Right atrium auricular region (tissue), 2 donors: ENCODE measurements around the gene OTUD4. TPM values are rescaled to one million over a fixed set of nuclear protein-coding genes. Genes with fewer than 3 reads are reported as not detected.
"Not testable (repeated sequence)": the region's sequence is repeated elsewhere in the genome, so short reads cannot be mapped to it uniquely, and the experiment has no call there.

ENCODE experiments used
- DNase-seq: peaks from one replicate; pipeline ENCODE4 v3.0.0-alpha.2; 2019; ENCODE audit warnings: low spot score
- H3K27ac ChIP-seq, 2 donors: fragments of 200-600 bp; sonication (generic); 1 replicate in 1 of 2; 2 replicates in 1 of 2; pipeline ENCODE4 v1.5.1; 2016 to 2019
- H3K27me3 ChIP-seq, 2 donors: fragments of 200-600 bp; sonication (generic); one replicate each; pipeline versions ENCODE4 v1.5.1 to v1.6.0; 2017 to 2019
- H3K36me3 ChIP-seq: fragments of 200-600 bp; sonication (generic); one replicate; pipeline ENCODE4 v1.5.1; 2016
- H3K4me1 ChIP-seq, 2 donors: fragments of 200-600 bp; sonication (generic); one replicate each; pipeline versions ENCODE4 v1.5.1 to v1.6.0; 2017 to 2019
- H3K4me3 ChIP-seq, 2 donors: fragments of 200-600 bp; sonication (generic); 1 replicate in 1 of 2; 2 replicates in 1 of 2; pipeline ENCODE4 v1.5.1; 2017 to 2019; ENCODE audit warnings: mild to moderate bottlenecking in 1 of 2, moderate library complexity in 1 of 2
- H3K9me3 ChIP-seq, 2 donors: fragments of 200-600 bp; sonication (generic); one replicate each; pipeline ENCODE4 v1.5.1; 2019
- total RNA-seq, 2 donors: library from RNA; depleted of rRNA; stranded (reverse); fragments of >200 nt; gene quantifications; one replicate each; pipeline ENCODE4 v1.1.0, GENCODE V29; 2016
- TF ChIP-seq, protein P1 (sequence below), 2 donors: fragments of 200-600 bp; sonication (generic); IDR thresholded peaks; one replicate each; pipeline ENCODE4 v1.5.1; 2019; ENCODE audit warnings: antibody characterized with exemption in 2 of 2

OTUD4 gene
- total RNA-seq, 2 donors from 2014 or later, result 20.6 to 23.7 TPM

DNA sequence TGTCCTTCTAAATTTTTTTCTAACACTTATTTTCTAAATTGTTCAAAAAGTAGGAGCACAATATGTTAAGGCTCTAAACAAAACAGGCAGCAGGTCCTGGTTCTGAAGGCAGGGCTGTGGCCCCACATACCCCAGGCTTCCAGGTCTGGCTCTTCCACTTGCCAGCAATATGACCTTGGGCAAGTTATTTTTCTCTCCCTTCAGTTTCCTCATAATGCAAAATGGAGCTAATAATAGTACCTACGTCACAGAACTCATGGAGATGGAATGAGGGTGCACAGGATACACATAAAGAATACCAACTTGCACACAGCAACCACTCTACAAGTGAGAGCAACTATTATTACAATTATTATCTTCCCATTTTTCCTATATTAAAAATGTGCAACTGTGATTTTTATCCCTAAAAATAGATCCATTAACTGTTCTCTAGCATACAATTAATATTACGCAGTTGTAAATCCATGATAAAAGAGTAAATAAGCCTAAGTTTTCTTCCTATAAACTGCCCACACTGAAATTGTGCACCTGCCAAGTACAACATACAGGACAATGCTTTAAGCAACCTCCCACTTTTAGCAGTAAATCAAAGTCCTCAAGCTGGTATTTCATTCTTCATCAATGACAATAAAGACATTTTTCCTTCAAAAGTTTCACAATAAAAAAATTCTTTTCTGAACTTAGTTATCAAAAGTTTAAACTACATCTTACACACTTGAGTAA, 27.0 kb downstream of the OTUD4 start:
- no peak overlapping the region for H3K4me3 ChIP-seq
- peak overlapping the region; percentile 24 to 50 for H3K27ac ChIP-seq
- DNase-seq, result no peak
- TF ChIP-seq, protein P1, sequence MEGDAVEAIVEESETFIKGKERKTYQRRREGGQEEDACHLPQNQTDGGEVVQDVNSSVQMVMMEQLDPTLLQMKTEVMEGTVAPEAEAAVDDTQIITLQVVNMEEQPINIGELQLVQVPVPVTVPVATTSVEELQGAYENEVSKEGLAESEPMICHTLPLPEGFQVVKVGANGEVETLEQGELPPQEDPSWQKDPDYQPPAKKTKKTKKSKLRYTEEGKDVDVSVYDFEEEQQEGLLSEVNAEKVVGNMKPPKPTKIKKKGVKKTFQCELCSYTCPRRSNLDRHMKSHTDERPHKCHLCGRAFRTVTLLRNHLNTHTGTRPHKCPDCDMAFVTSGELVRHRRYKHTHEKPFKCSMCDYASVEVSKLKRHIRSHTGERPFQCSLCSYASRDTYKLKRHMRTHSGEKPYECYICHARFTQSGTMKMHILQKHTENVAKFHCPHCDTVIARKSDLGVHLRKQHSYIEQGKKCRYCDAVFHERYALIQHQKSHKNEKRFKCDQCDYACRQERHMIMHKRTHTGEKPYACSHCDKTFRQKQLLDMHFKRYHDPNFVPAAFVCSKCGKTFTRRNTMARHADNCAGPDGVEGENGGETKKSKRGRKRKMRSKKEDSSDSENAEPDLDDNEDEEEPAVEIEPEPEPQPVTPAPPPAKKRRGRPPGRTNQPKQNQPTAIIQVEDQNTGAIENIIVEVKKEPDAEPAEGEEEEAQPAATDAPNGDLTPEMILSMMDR (IDR thresholded peaks at IDR 0.05), result no peak
- no peaks in the 10 kb centered on the region for H3K4me1 ChIP-seq
- H3K9me3 ChIP-seq, result no peaks in the 10 kb centered on the region
- no peaks in the 10 kb centered on the region for H3K27me3 ChIP-seq
- H3K36me3 ChIP-seq, result peaks cover 32% of the 10 kb centered on the region

DNA sequence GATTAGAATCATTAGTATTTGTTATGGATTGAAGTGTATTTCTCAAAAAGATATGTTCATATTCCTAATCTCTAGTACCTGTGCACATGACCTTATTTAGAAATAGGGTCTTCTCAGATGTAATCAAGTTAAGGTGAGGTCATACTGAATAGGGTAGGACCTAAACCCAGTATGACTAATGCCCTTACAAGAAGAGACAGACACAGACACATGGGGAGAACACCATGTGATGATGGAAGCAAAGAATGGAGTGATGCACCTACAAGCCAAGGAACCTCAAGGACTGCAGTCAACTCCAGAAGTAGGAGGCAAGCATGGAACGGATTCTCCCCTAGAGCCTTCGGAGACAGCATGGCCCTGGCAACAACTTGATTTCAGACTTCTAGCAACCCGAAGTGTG, 31.4 kb downstream of the OTUD4 start:
- H3K36me3 ChIP-seq, result peaks cover 57% of the 10 kb centered on the region
- no peak overlapping the region for H3K4me3 ChIP-seq
- TF ChIP-seq, protein P1 (IDR thresholded peaks at IDR 0.05), result no peak
- DNase-seq, result no peak
- no peaks in the 10 kb centered on the region for H3K27me3 ChIP-seq
- H3K27ac ChIP-seq, result no peak overlapping the region
- H3K4me1 ChIP-seq, result no peaks in the 10 kb centered on the region
- no peaks in the 10 kb centered on the region for H3K9me3 ChIP-seq

DNA sequence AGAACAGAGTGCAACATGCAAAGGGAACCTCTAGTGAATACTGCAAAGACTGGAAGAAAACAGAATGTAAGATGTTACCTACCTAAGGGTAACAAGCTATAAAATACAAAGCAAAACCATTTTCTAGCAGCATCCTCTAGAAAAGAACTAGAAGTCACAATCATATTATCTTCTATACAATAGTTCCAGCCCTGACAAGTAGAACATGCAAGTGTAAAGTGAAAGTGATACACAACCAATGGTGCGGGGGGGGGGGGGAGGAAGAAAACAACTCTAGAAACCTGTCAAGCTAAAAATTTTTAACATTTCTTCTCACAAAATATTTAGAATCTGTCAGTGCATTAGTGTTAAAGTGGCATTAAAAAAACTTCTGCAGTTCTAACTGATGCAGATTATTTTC, 44.2 kb downstream of the OTUD4 start:
- not testable (repeated sequence) for H3K27me3 ChIP-seq, H3K4me1 ChIP-seq, DNase-seq, H3K27ac ChIP-seq, H3K4me3 ChIP-seq, H3K9me3 ChIP-seq
- peaks cover 40% of the 10 kb centered on the region for H3K36me3 ChIP-seq

DNA sequence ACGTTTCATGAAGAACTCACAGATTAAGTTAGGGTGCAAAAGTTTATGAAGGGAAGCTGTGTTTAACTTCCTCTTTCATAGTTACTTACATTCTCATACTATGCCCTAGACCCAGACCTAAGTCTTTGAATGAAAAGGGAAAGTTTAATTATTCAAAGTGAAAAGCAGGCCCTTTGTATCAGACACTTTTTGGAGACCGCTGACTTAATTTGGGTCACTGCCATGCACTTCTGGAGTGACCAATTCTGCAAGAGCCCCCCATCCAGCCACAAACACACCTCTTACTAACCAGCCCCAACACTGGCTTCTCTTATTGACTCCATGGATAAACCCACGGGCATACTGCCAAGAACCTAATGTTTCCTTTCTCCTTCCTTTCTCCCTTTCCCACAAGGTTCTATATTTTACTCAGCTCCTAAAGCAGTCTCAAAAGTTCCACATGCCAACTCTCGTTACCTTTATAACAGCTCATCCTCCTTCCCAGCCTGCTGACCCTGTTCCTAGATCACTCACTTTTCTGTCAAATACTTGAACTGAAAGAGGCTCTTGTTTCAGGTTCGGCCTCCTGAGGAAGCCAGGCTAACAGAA, 47.8 kb downstream of the OTUD4 start:
- no peak overlapping the region for H3K27ac ChIP-seq
- peaks cover 14% of the 10 kb centered on the region for H3K36me3 ChIP-seq
- no peak overlapping the region for H3K4me3 ChIP-seq
- H3K27me3 ChIP-seq, result no peaks in the 10 kb centered on the region
- no peaks in the 10 kb centered on the region for H3K9me3 ChIP-seq
- no peaks in the 10 kb centered on the region for H3K4me1 ChIP-seq
- TF ChIP-seq, protein P1 (IDR thresholded peaks at IDR 0.05), result no peak
- no peak for DNase-seq

DNA sequence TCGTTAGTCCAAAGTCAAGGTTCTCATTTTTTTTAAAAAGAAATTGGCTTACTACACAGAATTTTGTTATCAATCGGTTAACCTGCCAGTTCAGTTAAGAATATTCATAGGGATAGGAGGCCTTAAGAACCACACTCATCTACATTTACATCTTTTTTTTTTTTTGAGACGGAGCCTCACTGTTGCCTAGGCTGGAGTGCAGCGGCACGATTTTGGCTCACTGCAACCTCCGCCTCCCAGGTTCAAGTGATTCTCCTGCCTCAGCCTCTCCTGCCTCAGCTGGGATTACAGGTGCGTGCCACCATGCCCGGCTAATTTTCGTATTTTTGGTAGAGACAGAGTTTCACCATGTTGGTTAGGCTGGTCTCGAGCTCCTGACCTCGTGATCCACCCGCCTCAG, 48.5 kb downstream of the OTUD4 start:
- no peak for DNase-seq
- H3K4me1 ChIP-seq, result no peaks in the 10 kb centered on the region
- no peak overlapping the region for H3K4me3 ChIP-seq
- peaks cover 17% of the 10 kb centered on the region for H3K36me3 ChIP-seq
- H3K9me3 ChIP-seq, result no peaks in the 10 kb centered on the region
- no peak overlapping the region for H3K27ac ChIP-seq
- TF ChIP-seq, protein P1 (IDR thresholded peaks at IDR 0.05), result no peak
- no peaks in the 10 kb centered on the region for H3K27me3 ChIP-seq

DNA sequence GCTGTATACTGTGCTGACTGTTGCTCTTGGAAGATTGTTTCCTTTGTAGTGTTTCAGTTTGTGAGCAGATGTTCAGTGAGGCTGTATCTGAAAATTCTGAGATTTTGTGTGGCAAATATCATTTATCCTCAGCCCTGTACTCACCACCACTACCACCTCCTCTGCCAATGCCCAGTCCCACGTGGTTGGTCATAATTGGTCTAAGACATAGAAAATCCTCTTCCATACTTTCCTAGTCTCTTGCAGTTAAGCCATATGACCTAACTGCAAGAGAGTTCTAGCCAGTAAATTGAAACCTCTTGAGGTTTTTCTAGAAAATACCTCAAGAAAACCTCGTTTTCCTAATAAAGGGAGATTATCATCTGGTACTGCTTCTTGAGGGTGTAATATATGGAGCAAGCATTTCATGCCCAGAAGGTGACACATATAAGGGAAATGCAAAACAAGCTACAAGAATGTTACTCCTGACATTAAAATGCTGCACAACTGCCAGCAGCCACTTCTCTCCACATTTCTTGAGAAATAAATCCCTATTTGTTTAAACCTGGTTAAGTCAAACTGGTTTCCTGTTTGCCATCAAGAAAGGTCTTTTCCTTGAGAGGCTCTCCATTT, 49.5 kb downstream of the OTUD4 start:
- Histone ChIP-seq H3K27me3 (no peaks in the 10 kb centered on the region), H3K4me1 (no peaks in the 10 kb centered on the region), H3K4me3 (no peak overlapping the region), H3K27ac (no peak overlapping the region), H3K36me3 (peaks cover 26% of the 10 kb centered on the region), H3K9me3 (no peaks in the 10 kb centered on the region)
- DNase-seq, result no peak
- TF ChIP-seq, protein P1 (IDR thresholded peaks at IDR 0.05), result no peak
